Liver (tissue), 9 donors: ENCODE results near the gene TMEM51. TPM values are rescaled to one million over a fixed set of nuclear protein-coding genes. Genes with fewer than 3 reads are reported as not detected.

Experiments used
- DNase-seq: peaks from one replicate; pipeline ENCODE4 v3.0.0-alpha.2; 2017; ENCODE audit warnings: low spot score
- H3K27ac ChIP-seq, 2 donors: one replicate each; pipeline ENCODE4 v1.7.0; 2013; ENCODE audit warnings: inconsistent platforms in 2 of 2, low read length in 2 of 2, control low read depth in 1 of 2, low read depth in 1 of 2, mild to moderate bottlenecking in 1 of 2
- H3K27me3 ChIP-seq, 4 donors: one replicate each; pipeline versions ENCODE4 v1.6.1 to v1.7.0; 2013; ENCODE audit warnings: low read length in 3 of 4, inconsistent platforms in 1 of 4, mild to moderate bottlenecking in 1 of 4, moderate library complexity in 1 of 4; ENCODE audit not compliant: control insufficient read depth in 4 of 4, insufficient read depth in 4 of 4
- H3K36me3 ChIP-seq, 4 donors: one replicate each; pipeline versions ENCODE4 v1.6.1 to v1.7.0; 2013; ENCODE audit warnings: low read length in 3 of 4, mild to moderate bottlenecking in 3 of 4, low read depth in 1 of 4, moderate library complexity in 1 of 4; ENCODE audit not compliant: control insufficient read depth in 4 of 4, insufficient read depth in 3 of 4
- H3K4me1 ChIP-seq, 4 donors: one replicate each; pipeline versions ENCODE4 v1.6.1 to v1.7.0; 2013; ENCODE audit warnings: low read length in 3 of 4, mild to moderate bottlenecking in 3 of 4, moderate library complexity in 1 of 4; ENCODE audit not compliant: control insufficient read depth in 4 of 4, insufficient read depth in 4 of 4
- H3K4me3 ChIP-seq, 3 donors: one replicate each; pipeline versions ENCODE4 v1.6.1 to v1.7.0; 2013; ENCODE audit warnings: low read length in 3 of 3, control low read depth in 1 of 3, low read depth in 1 of 3, mild to moderate bottlenecking in 1 of 3
- H3K9ac ChIP-seq, 2 donors: one replicate each; pipeline ENCODE4 v1.7.0; 2013; ENCODE audit warnings: low read length in 2 of 2, mild to moderate bottlenecking in 2 of 2, moderate library complexity in 2 of 2, control low read depth in 1 of 2, low read depth in 1 of 2
- H3K9me3 ChIP-seq, 4 donors: one replicate each; pipeline versions ENCODE4 v1.6.1 to v1.7.0; 2013; ENCODE audit warnings: low read length in 3 of 4; ENCODE audit not compliant: control insufficient read depth in 4 of 4
- ATF3 ChIP-seq: IDR thresholded peaks from 2 replicates; pipeline ENCODE4 v1.6.1; 2016; ENCODE audit warnings: antibody characterized with exemption
- CTCF ChIP-seq: fragments of 150-350 bp; IDR thresholded peaks from 2 replicates; pipeline ENCODE4 v1.5.1; 2017; ENCODE audit warnings: improper control_type of control experiment, low read depth, low read length; ENCODE audit not compliant: missing input control
- EGR1 ChIP-seq, 2 donors: IDR thresholded peaks; 2 replicates each; pipeline ENCODE4 v1.6.1; 2016 to 2018; ENCODE audit warnings: antibody characterized with exemption in 2 of 2, low read depth in 2 of 2
- FOXA2 ChIP-seq: IDR thresholded peaks from 2 replicates; pipeline ENCODE4 v1.6.1; 2016; ENCODE audit warnings: antibody characterized with exemption
- GABPA ChIP-seq, 2 donors: IDR thresholded peaks in 1 of 2; conservative IDR thresholded peaks in 1 of 2; 2 replicates each; pipeline ENCODE4 v1.6.1; 2016; ENCODE audit warnings: antibody characterized with exemption in 2 of 2, mild to moderate bottlenecking in 1 of 2, moderate library complexity in 1 of 2
- HNF4G ChIP-seq: IDR thresholded peaks from 2 replicates; pipeline ENCODE4 v1.6.1; 2016; ENCODE audit warnings: antibody characterized with exemption
- JUND ChIP-seq, 2 donors: IDR thresholded peaks; 2 replicates each; pipeline ENCODE4 v1.6.1; 2016; ENCODE audit warnings: antibody characterized with exemption in 2 of 2
- MAX ChIP-seq: IDR thresholded peaks from 2 replicates; pipeline ENCODE4 v1.6.1; 2016; ENCODE audit warnings: antibody characterized with exemption
- NR2F2 ChIP-seq: IDR thresholded peaks from 2 replicates; pipeline ENCODE4 v1.6.1; 2016; ENCODE audit warnings: antibody characterized with exemption
- RAD21 ChIP-seq, 2 donors: IDR thresholded peaks; 2 replicates each; pipeline ENCODE4 v1.6.1; 2016; ENCODE audit warnings: antibody characterized with exemption in 2 of 2, mild to moderate bottlenecking in 2 of 2
- REST ChIP-seq: IDR thresholded peaks from 2 replicates; pipeline ENCODE4 v1.6.1; 2016; ENCODE audit warnings: antibody characterized with exemption, mild to moderate bottlenecking
- RXRA ChIP-seq, 2 donors: IDR thresholded peaks; 2 replicates each; pipeline ENCODE4 v1.6.1; 2017 to 2018; ENCODE audit warnings: antibody characterized with exemption in 2 of 2, mild to moderate bottlenecking in 1 of 2
- SP1 ChIP-seq: IDR thresholded peaks from 2 replicates; pipeline ENCODE4 v1.6.1; 2018; ENCODE audit warnings: antibody characterized with exemption, mild to moderate bottlenecking
- YY1 ChIP-seq: IDR thresholded peaks from 2 replicates; pipeline ENCODE4 v1.6.1; 2016; ENCODE audit warnings: antibody characterized with exemption, mild to moderate bottlenecking
- ZBTB33 ChIP-seq: IDR thresholded peaks from 2 replicates; pipeline ENCODE4 v1.6.1; 2016; ENCODE audit warnings: antibody characterized with exemption
- WGBS: extraction: QIAGEN DNeasy Blood & Tissue Kit; methylation state at CpG from one replicate; pipeline ENCODE4 v1.1.7; 2013; 5-methylcytosine and 5-hydroxymethylcytosine counted together
- polyA plus RNA-seq, 2 donors: library from polyadenylated mRNA; stranded (reverse) in 1 of 2; unstranded in 1 of 2; fragments of 200-250 nt in 1 of 2; fragments of >200 nt in 1 of 2; fragmentation: Nextera tagmentation in 1 of 2; extraction: Ambion mirVana in 1 of 2; gene quantifications; one replicate each; pipeline versions ENCODE4 v1.2.1 to v1.2.3, GENCODE V29; 2013 to 2015
- total RNA-seq, 2 donors: library from RNA; depleted of rRNA; stranded (reverse); fragments of >200 nt; gene quantifications; one replicate each; pipeline ENCODE4 v1.2.3, GENCODE V29; 2014
- donor health status: healthy.
- donor health status: healthy.
- donor health status: healthy.
- donor health status: healthy.
- donor health status: healthy.

TMEM51 gene
- total and polyA plus RNA-seq, 4 donors: 1.3 to 2.7 (median 1.9) TPM

- H3K4me3 ChIP-seq: no peak overlapping the region
- H3K36me3 ChIP-seq: no peaks in the 10 kb centered on the region
- no peak overlapping the region for H3K9ac ChIP-seq
- WGBS: 88% methylated on average over 5 of the region's 5 CpGs
- DNase-seq: no peak
- H3K9me3 ChIP-seq: peaks cover 0 to 13% (median 2%) of the 10 kb centered on the region in 4 donors
- TF ChIP-seq HNF4G (no peak), YY1 (no peak), REST (no peak), ATF3 (no peak), GABPA (IDR thresholded peaks at IDR 0.05 in 1 of 2, conservative IDR thresholded peaks at IDR 0.05 in 1 of 2) (no peak), MAX (no peak), ZBTB33 (no peak), RAD21 (IDR thresholded peaks at IDR 0.05) (no peak), EGR1 (IDR thresholded peaks at IDR 0.05; ENCODE audit: low read depth in 2 of 2) (no peak), CTCF (no peak), SP1 (no peak), RXRA (IDR thresholded peaks at IDR 0.05) (no peak), JUND (IDR thresholded peaks at IDR 0.05) (no peak), FOXA2 (no peak), NR2F2 (no peak)
- no peak overlapping the region for H3K27ac ChIP-seq
- H3K4me1 ChIP-seq: peaks cover 0 to 8% (median 1%) of the 10 kb centered on the region in 4 donors
- no peaks in the 10 kb centered on the region for H3K27me3 ChIP-seq
Measured at GRCh38 chr1:15244813-15245212, 91.3 kb downstream of the TMEM51 start.
